Measurements from ENCODE around the gene FHIT.
A peak's percentile ranks its signal among the peaks of the same experiment; 100 is the strongest.

FHIT gene

DNA sequence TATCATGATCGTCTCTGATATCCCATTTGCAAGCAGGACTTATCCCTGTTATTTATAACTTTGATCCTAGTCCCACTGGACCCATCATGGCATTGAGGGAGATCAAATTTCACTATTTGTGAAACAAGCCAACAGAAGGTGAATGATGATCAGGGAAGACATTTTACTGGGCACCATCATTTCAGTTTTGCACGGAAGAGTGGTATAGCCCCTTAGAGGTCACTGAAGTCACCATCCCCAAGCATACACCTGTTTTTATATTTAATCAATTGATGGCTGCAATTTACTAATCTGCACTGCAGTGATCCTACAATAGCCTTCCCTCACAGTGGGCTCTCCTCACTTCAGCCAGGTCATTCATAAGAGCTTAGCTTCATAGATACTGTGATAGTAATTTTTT, 132.4 kb downstream of the FHIT start:
- DNase-seq (no peak), ATAC-seq (no peak)
- H3K4me3 Mint-ChIP-seq: no peak overlapping the region
- peaks cover 11 to 29% of the 10 kb centered on the region in 2 donors for H3K9me3 Mint-ChIP-seq
- H3K27me3 Mint-ChIP-seq: no peaks in the 10 kb centered on the region
- no peak overlapping the region for H3K27ac Mint-ChIP-seq
- no peaks in the 10 kb centered on the region for H3K4me1 Mint-ChIP-seq

DNA sequence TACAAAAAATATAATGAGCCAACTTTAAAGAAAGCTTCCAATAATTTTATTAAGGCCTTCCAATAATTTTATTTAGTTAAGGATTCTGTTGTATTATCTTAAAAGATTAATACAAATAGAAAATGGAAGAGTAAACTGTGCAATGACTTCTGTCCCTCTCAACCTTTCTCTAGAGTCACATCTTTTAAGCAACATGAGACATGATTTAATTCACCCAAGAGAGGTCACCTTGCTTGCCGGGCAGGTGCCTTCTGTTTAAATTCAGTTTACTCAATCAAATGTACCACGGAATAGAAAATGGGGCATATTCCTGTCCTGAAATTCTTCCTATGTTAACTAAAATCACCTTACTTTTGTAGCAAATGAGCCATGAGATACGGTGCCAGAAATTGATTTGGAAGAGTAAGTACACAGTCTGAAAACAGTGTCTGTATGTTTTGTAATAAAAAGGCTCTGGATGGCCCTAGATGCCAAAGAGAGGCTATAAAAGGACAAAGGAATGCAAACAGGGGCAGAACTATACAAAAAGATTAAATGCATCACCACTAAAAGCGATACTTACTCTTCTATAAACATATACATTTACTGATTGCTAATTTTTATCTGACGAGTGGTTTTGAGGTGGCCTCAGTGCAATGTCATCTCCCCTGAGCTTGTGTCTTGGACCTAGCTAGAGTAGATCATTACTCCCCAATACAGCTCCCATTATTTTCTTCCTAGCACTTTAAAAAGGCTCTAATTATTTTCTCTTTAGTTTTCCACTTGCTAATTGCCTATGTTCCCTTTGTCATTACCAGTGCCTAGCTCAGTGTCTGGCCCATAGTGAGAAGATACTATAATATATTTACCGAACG, 134.0 kb downstream of the FHIT start:
- Mint-ChIP-seq H3K9me3 (peaks cover 11 to 18% of the 10 kb centered on the region in 2 donors), H3K4me1 (no peaks in the 10 kb centered on the region), H3K4me3 (no peak overlapping the region), H3K27me3 (no peaks in the 10 kb centered on the region), H3K27ac (no peak overlapping the region)
- no peak for ATAC-seq
- no peak for DNase-seq

DNA sequence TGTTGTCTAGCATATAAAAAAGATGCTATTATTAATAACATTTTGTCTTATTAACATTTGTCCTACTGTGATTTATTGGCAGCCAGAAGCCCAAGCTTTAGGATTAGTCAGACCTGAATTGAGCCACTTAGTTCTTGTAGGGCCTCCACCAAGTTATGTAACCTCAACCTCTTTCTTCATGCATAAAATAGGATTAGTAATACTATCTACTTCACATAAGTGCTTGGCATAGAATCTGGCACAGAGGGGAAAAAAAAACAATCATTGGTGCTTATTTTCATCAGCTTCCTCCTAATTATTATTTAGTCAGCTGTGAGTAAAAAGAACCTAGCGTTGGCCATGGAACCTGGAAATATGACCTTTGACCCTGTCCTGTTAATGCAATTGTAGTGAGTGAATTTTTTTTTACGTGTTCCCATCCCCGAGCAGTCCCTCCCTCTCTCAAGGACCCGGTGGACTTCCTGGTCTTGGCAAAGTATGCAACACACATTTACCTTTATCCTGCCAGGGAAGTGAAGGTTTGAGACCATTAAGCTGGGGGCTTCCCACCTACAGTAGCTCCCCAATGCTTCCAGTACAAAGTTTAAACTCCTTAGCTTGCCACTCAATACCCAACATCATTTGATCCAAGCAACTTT, 136.8 kb downstream of the FHIT start:
- Mint-ChIP-seq H3K9me3 (peaks cover 0 to 5% of the 10 kb centered on the region in 2 donors), H3K4me1 (peaks cover 4% of the 10 kb centered on the region), H3K4me3 (no peak overlapping the region), H3K27ac (no peak overlapping the region), H3K27me3 (no peaks in the 10 kb centered on the region)
- ATAC-seq: no peak
- DNase-seq: no peak

DNA sequence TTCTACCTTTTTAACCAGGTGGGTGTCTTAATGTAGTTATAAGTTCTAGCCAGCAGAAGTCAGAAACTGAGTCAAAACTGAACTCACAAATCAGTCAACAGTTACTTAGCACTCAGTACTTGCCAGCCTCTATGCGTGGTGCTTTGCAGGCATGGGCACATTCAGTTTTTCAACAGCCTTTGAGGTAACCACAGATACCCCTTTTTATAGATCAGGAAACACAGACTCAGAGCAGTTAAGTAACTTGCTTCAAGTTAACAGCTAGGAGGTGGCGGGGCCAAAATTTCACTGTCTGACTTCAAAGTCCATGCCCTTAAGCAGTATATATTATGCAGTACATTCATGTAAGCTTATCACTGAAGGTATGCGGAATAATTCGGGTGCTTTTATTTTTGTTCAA, 139.4 kb downstream of the FHIT start:
- Mint-ChIP-seq H3K4me1 (peaks cover 4% of the 10 kb centered on the region), H3K27ac (no peak overlapping the region), H3K4me3 (no peak overlapping the region), H3K27me3 (no peaks in the 10 kb centered on the region), H3K9me3 (peaks cover 0 to 5% of the 10 kb centered on the region in 2 donors)
- ATAC-seq (peak; percentile 77), DNase-seq (peak in 1 of 2 donors; percentile 13)

DNA sequence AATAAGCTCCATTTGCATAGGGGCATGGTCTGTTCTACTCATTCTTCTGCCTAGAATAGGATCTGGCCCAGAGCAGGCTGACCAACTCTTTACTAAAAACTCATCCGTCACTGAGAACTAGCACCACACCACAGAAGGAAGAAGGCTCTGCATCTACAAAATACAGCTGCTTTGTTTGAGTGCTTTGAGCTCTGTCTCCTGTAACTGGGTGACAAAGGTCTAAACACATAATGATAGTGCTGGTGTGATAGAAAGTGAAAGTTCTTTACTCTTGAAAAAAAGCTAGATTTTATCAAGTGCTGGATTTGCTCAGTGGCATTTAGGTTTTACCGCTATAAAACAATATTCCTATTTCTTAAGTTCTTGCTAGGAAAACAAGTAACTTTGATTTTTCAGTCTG, 140.7 kb downstream of the FHIT start:
- Mint-ChIP-seq H3K4me3 (no peak overlapping the region), H3K27me3 (no peaks in the 10 kb centered on the region), H3K4me1 (peaks cover 4% of the 10 kb centered on the region), H3K9me3 (peaks cover 0 to 5% of the 10 kb centered on the region in 2 donors), H3K27ac (no peak overlapping the region)
- ATAC-seq (peak; percentile 57), DNase-seq (no peak)

DNA sequence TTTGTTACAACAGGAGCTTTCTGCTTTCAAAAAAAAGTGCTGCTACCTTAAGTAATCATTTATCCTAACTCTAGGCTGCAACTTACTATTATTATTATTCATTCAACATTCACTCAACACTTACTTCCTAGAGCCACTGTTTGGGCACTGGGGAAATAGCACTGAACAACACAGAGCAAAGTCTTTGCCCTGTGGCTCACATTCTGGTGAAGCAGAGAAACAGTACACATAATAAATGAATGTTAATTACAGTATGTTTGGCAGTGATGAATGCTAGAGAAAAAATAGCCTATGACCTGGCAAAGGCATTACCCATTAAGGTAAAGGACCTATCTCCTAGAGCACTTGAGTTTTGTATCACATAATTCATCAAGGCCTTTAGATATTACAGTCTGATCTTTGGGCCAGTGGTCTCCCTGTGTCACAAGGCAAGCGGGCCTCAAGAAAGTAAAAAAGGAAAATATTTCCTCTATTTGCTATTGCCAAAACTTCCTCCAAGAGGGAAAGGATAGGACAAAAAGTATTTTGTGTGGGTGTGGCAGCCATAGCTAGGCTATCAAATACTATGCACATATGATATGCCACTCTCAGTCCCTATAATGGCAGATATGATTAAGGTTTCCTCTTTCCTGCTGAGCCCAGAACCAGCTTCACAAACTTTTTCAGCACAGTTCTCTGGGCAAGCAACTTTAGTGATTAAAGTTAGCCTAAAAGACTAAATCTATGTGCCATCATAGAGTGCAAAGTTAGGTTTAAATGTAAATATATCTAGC, 142.8 kb downstream of the FHIT start:
- no peaks in the 10 kb centered on the region for H3K27me3 Mint-ChIP-seq
- peak overlapping the region in 1 of 2 donors; percentile 47 for H3K27ac Mint-ChIP-seq
- ATAC-seq (no peak), DNase-seq (no peak)
- peaks cover 4% of the 10 kb centered on the region for H3K4me1 Mint-ChIP-seq
- H3K4me3 Mint-ChIP-seq: no peak overlapping the region
- H3K9me3 Mint-ChIP-seq: peaks cover 0 to 16% of the 10 kb centered on the region in 2 donors

DNA sequence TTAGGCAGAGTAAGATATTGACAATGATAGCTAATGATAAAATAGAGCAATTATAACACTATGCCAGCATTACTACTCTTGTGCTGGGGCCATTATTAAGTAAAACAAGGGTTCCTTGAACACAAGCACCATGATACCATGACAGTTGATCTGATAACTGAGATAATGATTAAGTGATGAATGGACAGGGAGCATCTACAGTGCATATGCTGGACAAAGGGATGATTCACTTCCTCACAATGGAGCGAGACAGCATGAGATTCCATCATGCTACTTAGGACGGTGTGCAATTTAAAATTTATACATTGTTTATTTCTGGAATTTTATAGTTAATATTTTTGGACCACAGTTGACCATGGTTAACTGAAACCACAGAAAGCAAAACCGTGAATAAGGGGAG, 156.6 kb downstream of the FHIT start:
- Mint-ChIP-seq H3K27ac (no peak overlapping the region), H3K27me3 (no peaks in the 10 kb centered on the region), H3K9me3 (no peaks in the 10 kb centered on the region), H3K4me1 (no peaks in the 10 kb centered on the region), H3K4me3 (no peak overlapping the region)
- ATAC-seq: no peak
- no peak for DNase-seq

DNA sequence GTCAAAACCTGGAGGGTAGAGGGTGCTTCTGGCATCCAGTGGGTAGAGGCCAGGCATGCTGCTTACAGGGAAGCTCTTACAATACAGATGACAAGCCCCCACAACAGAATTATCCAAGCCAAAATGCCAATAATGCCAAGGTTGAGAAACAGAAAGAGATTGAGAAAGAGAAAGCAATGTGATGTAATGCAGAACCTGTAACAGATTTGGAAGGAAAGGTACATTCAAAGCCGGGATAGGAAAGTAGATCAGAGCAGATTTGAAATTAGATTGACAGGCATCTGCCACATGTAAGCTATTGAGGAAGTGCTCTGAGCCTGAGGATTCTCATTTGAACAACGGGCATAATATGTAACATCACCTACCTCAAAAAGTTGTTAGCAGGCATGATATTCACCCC, 157.9 kb downstream of the FHIT start:
- Mint-ChIP-seq H3K9me3 (no peaks in the 10 kb centered on the region), H3K4me3 (no peak overlapping the region), H3K4me1 (no peaks in the 10 kb centered on the region), H3K27me3 (no peaks in the 10 kb centered on the region), H3K27ac (no peak overlapping the region)
- DNase-seq (no peak), ATAC-seq (no peak)

DNA sequence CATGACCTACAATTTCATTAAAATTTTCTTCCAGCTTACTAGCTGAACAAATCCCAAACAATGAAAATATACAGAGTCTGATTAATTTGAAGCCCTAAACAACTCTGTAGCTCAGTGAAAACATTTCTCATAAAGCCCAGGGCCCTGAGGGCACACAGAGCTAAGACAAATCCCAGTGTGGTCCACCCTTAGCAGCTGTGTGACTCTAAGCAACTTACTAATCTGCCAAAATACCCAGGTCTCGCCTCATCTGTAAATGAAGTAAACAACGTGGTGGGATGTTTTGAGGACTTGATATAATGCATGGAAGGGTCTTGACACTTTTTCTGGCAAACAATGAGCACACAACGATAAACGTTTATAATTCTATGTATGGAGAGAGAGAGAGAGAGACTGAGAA, 158.4 kb downstream of the FHIT start:
- no peaks in the 10 kb centered on the region for H3K9me3 Mint-ChIP-seq
- no peaks in the 10 kb centered on the region for H3K4me1 Mint-ChIP-seq

DNA sequence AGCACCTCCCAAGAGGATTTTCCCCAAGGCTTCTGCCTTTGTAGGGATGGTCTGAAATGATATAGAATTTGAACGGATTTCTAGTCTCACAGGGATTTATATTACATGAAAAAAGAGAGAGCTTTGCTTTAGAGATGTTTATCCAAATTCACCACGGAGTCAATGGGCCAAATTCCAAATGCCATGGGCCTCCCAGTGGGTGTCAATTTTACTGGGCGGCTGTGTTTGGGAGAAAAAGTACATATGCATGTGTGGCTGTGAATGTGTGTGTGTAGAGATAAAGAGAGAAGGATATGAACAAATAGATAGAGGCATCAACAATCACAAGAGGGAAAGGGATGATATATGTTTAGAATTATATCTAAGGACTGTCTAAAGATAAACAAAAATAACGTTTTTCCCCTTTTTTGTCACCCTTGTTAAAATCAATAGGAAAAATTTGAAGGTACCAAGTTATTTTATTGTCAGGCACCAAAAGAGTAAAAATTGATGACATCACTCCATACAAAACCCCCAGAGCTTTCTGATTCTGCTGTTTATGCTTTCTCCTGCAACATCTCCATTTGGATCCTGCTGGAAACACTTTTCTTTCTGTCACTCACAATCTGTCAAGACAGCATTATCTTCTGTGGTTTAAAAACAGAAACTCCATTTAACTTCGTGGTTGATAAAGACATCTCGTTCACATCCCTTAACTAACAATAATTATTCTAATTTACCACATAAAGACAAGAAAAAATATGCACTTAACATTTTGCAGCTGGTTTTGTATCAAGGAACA, 160.7 kb downstream of the FHIT start:
- H3K4me1 Mint-ChIP-seq: no peaks in the 10 kb centered on the region
- H3K27ac Mint-ChIP-seq: no peak overlapping the region
- H3K27me3 Mint-ChIP-seq: no peaks in the 10 kb centered on the region
- no peak overlapping the region for H3K4me3 Mint-ChIP-seq
- no peaks in the 10 kb centered on the region for H3K9me3 Mint-ChIP-seq
- ATAC-seq (no peak), DNase-seq (no peak)

More for the DNA sequence above, 158.4 kb downstream of the FHIT start:
- no peak for ATAC-seq
- H3K27me3 Mint-ChIP-seq: no peaks in the 10 kb centered on the region
- no peak overlapping the region for H3K27ac Mint-ChIP-seq
- no peak overlapping the region for H3K4me3 Mint-ChIP-seq
- DNase-seq: no peak

DNA sequence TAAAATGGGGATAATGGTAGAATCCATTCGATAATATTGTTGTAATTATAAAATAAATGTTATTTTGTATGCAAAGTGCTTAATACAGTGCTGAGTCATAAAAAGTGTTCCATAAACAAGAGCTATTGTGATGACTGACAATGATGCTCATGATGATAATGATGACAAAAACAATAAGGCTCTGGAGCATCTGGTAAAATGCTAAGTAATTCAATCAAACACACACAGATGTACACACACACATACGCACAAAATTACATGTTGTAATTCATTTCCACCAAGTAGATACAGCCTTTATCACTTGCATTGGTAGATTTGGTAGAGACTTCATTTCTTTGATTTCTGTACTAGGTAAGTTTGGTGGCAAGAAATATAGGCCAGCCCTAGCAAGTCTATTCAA, 163.8 kb downstream of the FHIT start:
- Mint-ChIP-seq H3K27me3 (no peaks in the 10 kb centered on the region), H3K27ac (no peak overlapping the region), H3K4me1 (no peaks in the 10 kb centered on the region), H3K9me3 (no peaks in the 10 kb centered on the region), H3K4me3 (no peak overlapping the region)
- ATAC-seq: no peak
- no peak for DNase-seq

DNA sequence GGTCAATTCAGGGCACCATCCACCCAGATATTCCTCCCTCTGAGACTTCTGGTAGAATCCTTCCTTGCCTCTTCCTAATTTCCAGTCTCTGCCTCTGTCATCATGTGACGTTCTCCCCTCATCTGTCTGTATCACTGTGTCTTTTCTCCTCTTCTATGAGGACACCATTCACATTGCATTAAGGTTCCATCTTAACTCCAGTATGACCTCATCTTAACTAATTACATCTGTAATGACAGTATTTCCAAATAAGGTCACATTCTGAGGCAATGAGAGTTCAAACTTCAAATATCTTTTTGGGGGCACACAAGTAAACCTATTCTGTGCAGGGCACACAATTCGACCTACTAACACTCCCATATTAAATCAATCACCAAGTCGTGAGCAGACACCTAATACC, 169.7 kb downstream of the FHIT start:
- no peak overlapping the region for H3K27ac Mint-ChIP-seq
- no peaks in the 10 kb centered on the region for H3K27me3 Mint-ChIP-seq
- no peak overlapping the region for H3K4me3 Mint-ChIP-seq
- no peaks in the 10 kb centered on the region for H3K9me3 Mint-ChIP-seq
- DNase-seq: no peak
- ATAC-seq: no peak
- H3K4me1 Mint-ChIP-seq: no peaks in the 10 kb centered on the region

DNA sequence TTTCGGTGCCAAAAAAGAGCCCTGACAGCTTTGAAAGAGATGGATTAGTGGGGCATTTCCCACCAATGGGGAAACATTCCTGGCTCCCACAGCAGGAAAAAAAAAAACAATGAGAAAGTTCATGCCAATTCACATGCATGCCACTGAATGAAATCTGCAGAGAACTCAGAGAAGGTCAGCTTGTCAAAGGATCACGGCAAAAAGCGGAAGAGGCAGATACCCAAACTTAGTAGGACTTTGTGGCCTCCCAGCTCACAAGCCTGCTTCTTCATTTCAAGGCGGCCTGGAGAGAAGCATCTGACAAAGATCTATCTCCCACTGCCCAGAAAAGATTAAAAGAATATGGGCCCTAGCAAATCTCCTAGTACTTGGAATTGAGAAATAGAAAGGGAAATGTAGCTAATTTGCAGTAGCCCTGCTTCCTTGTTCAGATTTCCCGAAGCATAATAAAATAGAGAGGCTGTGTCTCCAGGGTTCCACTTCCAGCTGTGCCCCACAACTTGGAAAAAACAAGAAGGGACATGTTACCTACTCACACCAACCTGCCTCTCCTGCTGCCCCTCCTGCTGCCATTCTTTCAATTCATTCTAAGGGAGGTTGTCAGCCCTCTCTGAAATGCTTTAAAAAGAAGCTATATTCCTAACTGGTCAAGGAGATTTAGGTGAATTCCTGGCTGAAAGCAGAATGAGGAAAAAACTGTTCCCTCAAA, 170.4 kb downstream of the FHIT start:
- H3K4me1 Mint-ChIP-seq: no peaks in the 10 kb centered on the region
- H3K9me3 Mint-ChIP-seq: no peaks in the 10 kb centered on the region

DNA sequence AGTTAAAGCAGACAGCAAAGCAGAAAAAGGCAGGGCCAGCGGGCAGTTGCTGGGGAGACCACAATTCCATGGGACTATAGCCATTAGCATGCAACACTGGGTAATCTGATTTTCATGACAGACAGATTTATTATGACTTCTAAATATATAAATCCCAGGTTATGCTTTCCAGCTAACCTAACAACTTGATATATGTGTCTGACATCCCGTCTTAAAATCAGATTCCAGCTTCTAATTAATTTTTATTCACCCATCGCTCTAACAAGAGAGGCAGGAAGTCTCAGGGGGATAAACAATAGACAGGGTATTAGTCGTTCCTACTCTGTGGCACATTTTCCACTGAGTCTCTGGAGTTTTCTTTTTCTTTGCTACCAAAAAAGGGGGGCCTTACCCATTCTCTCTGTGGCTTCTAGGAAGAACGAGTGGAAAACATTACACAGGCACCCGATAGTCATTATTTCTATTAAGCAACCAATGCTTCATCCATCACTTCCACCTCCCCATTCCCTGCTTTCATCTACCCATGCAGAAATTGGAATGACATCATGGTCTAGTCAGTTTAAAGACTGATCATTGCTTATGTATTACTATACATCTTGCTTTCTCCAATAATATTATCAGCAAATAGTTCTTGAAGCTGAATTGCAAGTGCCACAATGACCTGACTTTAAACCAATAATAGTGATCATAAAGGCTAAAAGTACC, 173.1 kb downstream of the FHIT start:
- H3K9me3 Mint-ChIP-seq: no peaks in the 10 kb centered on the region
- no peaks in the 10 kb centered on the region for H3K4me1 Mint-ChIP-seq
- no peak overlapping the region for H3K27ac Mint-ChIP-seq
- DNase-seq (no peak), ATAC-seq (no peak)
- no peak overlapping the region for H3K4me3 Mint-ChIP-seq
- no peaks in the 10 kb centered on the region for H3K27me3 Mint-ChIP-seq

More for the DNA sequence above, 170.4 kb downstream of the FHIT start:
- Mint-ChIP-seq H3K4me3 (no peak overlapping the region), H3K27ac (no peak overlapping the region), H3K27me3 (no peaks in the 10 kb centered on the region)
- no peak for DNase-seq
- no peak for ATAC-seq
